K562 (cell line): ENCODE data around the gene CD9. TPM values are rescaled to one million over a fixed set of nuclear protein-coding genes. Genes with fewer than 3 reads are reported as not detected.

Source experiments
- ATAC-seq: fragments of 200-7000 bp; cut with Tn5 transposase; 3 replicates; pipeline ENCODE4 v1.9.1; 2020; ENCODE audit warnings: moderate library complexity
- BruUV-seq: library from RNA; stranded (reverse); fragments of 400-500 nt; replicated peaks from 2 replicates; lab custom pipeline; 2021; lab: Mats Ljungman, UMichigan
- CTCF ChIA-PET: fragments of 300-600 bp; formaldehyde crosslinking; extraction: SDS; loops from one replicate; lab custom pipeline; 2021; ENCODE audit warnings: low intra/inter-chr PET ratio; lab: Yijun Ruan, JAX
- POLR2A ChIA-PET: fragments of 300-600, 350-650 bp; sonication (Branson Sonifier 250); formaldehyde crosslinking; extraction: SDS; loops from one replicate; lab custom pipeline; 2021; ENCODE audit warnings: antibody characterized with exemption, inconsistent platforms; lab: Yijun Ruan, JAX
- DNase-seq, 4 experiments: peaks; one replicate each; pipeline versions ENCODE4 v3.0.0 to v3.0.0-alpha.2; 2011 to 2018; ENCODE audit warnings: low spot score in 3 of 4, mixed read lengths in 3 of 4; ENCODE audit errors: extremely low read depth in 1 of 4
- FAIRE-seq: peaks from 2 replicates; lab custom pipeline; 2011; peaks lifted over from hg19 to GRCh38; lab: Jason Lieb, UNC
- H2AFZ ChIP-seq: 2 replicates; pipeline ENCODE4 v1.6.0; 2011; ENCODE audit warnings: low read depth, low read length, control low read depth, inconsistent platforms
- H3K27ac ChIP-seq: fragments of 200-600 bp; 3 replicates; pipeline ENCODE4 v1.8.0; 2011; ENCODE audit warnings: low read depth, mild to moderate bottlenecking, control low read depth, inconsistent platforms, low read length, moderate library complexity, mixed read lengths; ENCODE audit errors: extremely low read depth
- H3K27me3 ChIP-seq, 2 experiments: fragments of 300-600 bp in 1 of 2; 2 replicates in 1 of 2; 3 replicates in 1 of 2; pipeline versions ENCODE4 v1.6.0 to v1.8.0; 2011; ENCODE audit warnings: inconsistent platforms in 2 of 2, low read length in 2 of 2, mild to moderate bottlenecking in 1 of 2, mixed read lengths in 1 of 2, moderate library complexity in 1 of 2; ENCODE audit not compliant: control insufficient read depth in 2 of 2, insufficient read depth in 2 of 2
- H3K36me3 ChIP-seq: fragments of 300-600 bp; 3 replicates; pipeline ENCODE4 v1.8.0; 2011; ENCODE audit warnings: mild to moderate bottlenecking, low read length, inconsistent platforms; ENCODE audit not compliant: control insufficient read depth, insufficient read depth
- H3K4me1 ChIP-seq, 2 experiments: fragments of 200-600 bp in 1 of 2; replicated peaks in 1 of 2; 2 replicates in 1 of 2; 3 replicates in 1 of 2; pipeline versions ENCODE4 v1.5.1 to v1.8.0; 2011; ENCODE audit warnings: inconsistent platforms in 2 of 2, low read length in 2 of 2, mild to moderate bottlenecking in 1 of 2, mixed read lengths in 1 of 2, moderate library complexity in 1 of 2; ENCODE audit not compliant: control insufficient read depth in 2 of 2, insufficient read depth in 2 of 2
- H3K4me2 ChIP-seq: 2 replicates; pipeline ENCODE4 v1.6.1; 2011; ENCODE audit warnings: low read length, control low read depth, inconsistent platforms, mixed read lengths; ENCODE audit not compliant: insufficient read depth
- H3K4me3 ChIP-seq: fragments of 200-600 bp; sonication (generic), shearing (Covaris generic); 2 replicates; pipeline ENCODE4 v1.5.1; 2016; ENCODE audit warnings: control low read depth, inconsistent platforms
- H3K79me2 ChIP-seq: fragments of 200-600 bp; 3 replicates; pipeline ENCODE4 v1.8.0; 2011; ENCODE audit warnings: low read length, inconsistent platforms; ENCODE audit not compliant: control insufficient read depth, insufficient read depth
- H3K9ac ChIP-seq, 2 experiments: 2 replicates each; pipeline versions ENCODE4 v1.6.0 to v1.6.1; 2011; ENCODE audit warnings: low read depth in 2 of 2, low read length in 2 of 2, control low read depth in 1 of 2, inconsistent platforms in 1 of 2, mild to moderate bottlenecking in 1 of 2, mixed read lengths in 1 of 2; ENCODE audit not compliant: insufficient read depth in 1 of 2
- H3K9me1 ChIP-seq: one replicate; pipeline ENCODE4 v1.6.0; 2011; ENCODE audit warnings: inconsistent platforms, mild to moderate bottlenecking, low read length, moderate library complexity; ENCODE audit not compliant: control insufficient read depth, insufficient read depth
- H3K9me3 ChIP-seq: replicated peaks from 2 replicates; pipeline ENCODE4 v1.5.1; 2011; ENCODE audit warnings: low read depth, low read length, inconsistent platforms; ENCODE audit not compliant: control insufficient read depth, insufficient read depth
- H4K20me1 ChIP-seq: replicated peaks from 2 replicates; pipeline ENCODE4 v1.6.1; 2011; ENCODE audit warnings: low read length, inconsistent platforms, mixed read lengths; ENCODE audit not compliant: control insufficient read depth, insufficient read depth
- CBX1 ChIP-seq: sonication (generic); IDR thresholded peaks from 2 replicates; pipeline ENCODE4 v1.6.1; 2016; ENCODE audit warnings: antibody characterized with exemption, low read depth, mild to moderate bottlenecking
- EP300 ChIP-seq: IDR thresholded peaks from 2 replicates; pipeline ENCODE4 v1.6.1; 2012; ENCODE audit warnings: low read length, improper control_type of control experiment
- FUS ChIP-seq: fragments of 200-400 bp; formaldehyde crosslinking; optimal IDR thresholded peaks from 2 replicates; pipeline ENCODE3; 2017; ENCODE audit warnings: low read depth, low read length
- HDAC8 ChIP-seq: fragments of 450-650 bp; IDR thresholded peaks from 2 replicates; pipeline ENCODE4 v1.6.1; 2016; ENCODE audit warnings: mild to moderate bottlenecking, missing genetic modification characterization, moderate library complexity, missing compliant biosample characterization
- JUNB ChIP-seq: fragments of 450-650 bp; formaldehyde crosslinking; conservative IDR thresholded peaks from 2 replicates; pipeline ENCODE4 v1.4.0; 2020; ENCODE audit warnings: mild to moderate bottlenecking
- NBN ChIP-seq: fragments of 450-650 bp; IDR thresholded peaks from 2 replicates; pipeline ENCODE4 v1.6.1; 2016; ENCODE audit warnings: low read depth, mild to moderate bottlenecking
- POLR3A ChIP-seq: IDR thresholded peaks from 2 replicates; pipeline ENCODE4 v1.6.1; 2011; ENCODE audit warnings: borderline replicate concordance, mild to moderate bottlenecking, moderate library complexity; ENCODE audit not compliant: insufficient read length, insufficient read depth; ENCODE audit errors: extremely low read depth
- PTRF ChIP-seq: fragments of 450-650 bp; IDR thresholded peaks from 2 replicates; pipeline ENCODE4 v1.6.1; 2016; ENCODE audit warnings: mild to moderate bottlenecking, missing genetic modification characterization, missing compliant biosample characterization
- RBM17 ChIP-seq: fragments of 200-400 bp; formaldehyde crosslinking; IDR thresholded peaks from 2 replicates; pipeline ENCODE4 v1.6.1; 2017; ENCODE audit warnings: low read depth, mild to moderate bottlenecking, low read length, borderline replicate concordance
- RFX5 ChIP-seq: IDR thresholded peaks from 2 replicates; pipeline ENCODE4 v1.6.1; 2011; ENCODE audit warnings: low read depth, mild to moderate bottlenecking, improper control_type of control experiment, low read length
- STAT5A ChIP-seq: IDR thresholded peaks from 2 replicates; pipeline ENCODE4 v1.6.1; 2012; ENCODE audit warnings: low read length, inconsistent platforms, borderline replicate concordance
- SUPT5H ChIP-seq: fragments of 450-650 bp; IDR thresholded peaks from 2 replicates; pipeline ENCODE4 v1.6.1; 2016
- TBL1XR1 ChIP-seq, 2 experiments: IDR thresholded peaks; 2 replicates each; pipeline ENCODE4 v1.6.1; 2012; ENCODE audit warnings: improper control_type of control experiment in 2 of 2, low read length in 2 of 2, mild to moderate bottlenecking in 1 of 2
- TRIM28 ChIP-seq: fragments of 450-650 bp; IDR thresholded peaks from 2 replicates; pipeline ENCODE4 v1.6.1; 2017
- ZNF830 ChIP-seq: fragments of 250-450 bp; sonication (Bioruptor Pico); IDR thresholded peaks from 2 replicates; pipeline ENCODE4 v1.5.0; 2021; ENCODE audit warnings: mild to moderate bottlenecking
- WGBS: fragments of 100-300 bp; shearing (Covaris generic); methylation state at CpG from one replicate; pipeline ENCODE4 v1.1.6; 2016; ENCODE audit warnings: low coverage, mixed read lengths; ENCODE audit not compliant: insufficient coverage; ENCODE audit errors: missing lambda C conversion rate; 5-methylcytosine and 5-hydroxymethylcytosine counted together
- in situ Hi-C: fragments of 300-500 bp; cut with MboI; formaldehyde crosslinking; loops from 4 replicates; pipeline ENCODE4 v1.15.0; 2018; ENCODE audit warnings: inconsistent platforms, mixed read lengths
- intact Hi-C: fragments of 100-400 bp; cut with micrococcal nuclease; formaldehyde crosslinking; loops from 2 replicates; pipeline ENCODE4 v1.14.2; 2022
- polyA plus RNA-seq, 8 experiments: library from polyadenylated mRNA; depleted of rRNA in 4 of 8; stranded (reverse) in 5 of 8; unstranded in 3 of 8; fragments of >200 nt; fragmentation: Nextera tagmentation in 2 of 8; fragmentation: Illumina TruSeq in 1 of 8; extraction: Ambion mirVana in 2 of 8; extraction: Trizol in 1 of 8; gene quantifications; 2 replicates each; pipeline versions ENCODE4 v1.2.1 to v1.2.3, GENCODE V29; 2011 to 2014; ENCODE audit warnings: inconsistent platforms in 1 of 8, missing spikeins in 1 of 8
- total RNA-seq, 7 experiments: library from RNA; depleted of rRNA in 6 of 7; stranded (reverse); fragments of >200 nt in 6 of 7; fragmentation: Illumina TruSeq in 2 of 7; extraction: Trizol in 2 of 7; gene quantifications; 2 replicates each; pipeline versions ENCODE4 v1.2.1 to v1.2.3, GENCODE V29; 2011 to 2021; ENCODE audit warnings: low replicate concordance in 1 of 7
- TF ChIP-seq, protein P1 (sequence below): fragments of 150-350 bp; conservative IDR thresholded peaks from 2 replicates; pipeline ENCODE4 v1.6.1; 2014; ENCODE audit warnings: low read length
- TF ChIP-seq, protein P2 (sequence below), 2 experiments: IDR thresholded peaks in 1 of 2; conservative IDR thresholded peaks in 1 of 2; 2 replicates each; pipeline ENCODE4 v1.6.1; 2016; ENCODE audit warnings: low read depth in 2 of 2, mild to moderate bottlenecking in 1 of 2, missing compliant biosample characterization in 1 of 2, missing genetic modification characterization in 1 of 2, moderate library complexity in 1 of 2
- TF ChIP-seq, protein P3 (sequence below): sonication (generic); formaldehyde crosslinking; IDR thresholded peaks from 2 replicates; pipeline ENCODE4 v1.8.0; 2022; ENCODE audit warnings: mild to moderate bottlenecking, missing genetic modification reagents

CD9 gene
- total and polyA plus RNA-seq, 9 of the 15 experiments (the other 6 are each of a cell fraction or from before 2014, with no cell fraction given), result 0.43 to 5.6 (median 0.62) TPM

GRCh38 chr12:6206327-6206726 is 6.1 kb downstream of the CD9 start:
- CTCF ChIA-PET, result no interaction called here
- Histone ChIP-seq H3K9me3 (no peaks in the 10 kb centered on the region), H3K4me2 (no peak overlapping the region), H3K79me2 (no peaks in the 10 kb centered on the region), H3K9ac (no peak overlapping the region), H3K27ac (no peak overlapping the region), H3K4me1 (no peaks in the 10 kb centered on the region; a peak in 2 of 5 replicates), H2AFZ (no peak overlapping the region), H3K9me1 (no peaks in the 10 kb centered on the region), H3K27me3 (peaks cover 2 to 35% of the 10 kb centered on the region in 2 experiments), H4K20me1 (no peaks in the 10 kb centered on the region), H3K36me3 (no peaks in the 10 kb centered on the region), H3K4me3 (no peak overlapping the region)
- ATAC-seq (no peak), FAIRE-seq (no peak), DNase-seq (no peak)
- TF ChIP-seq HDAC8 (tag) (no peak), ZNF830 (CRISPR knock-in tag) (no peak), EP300 (no peak), CBX1 (no peak), RBM17 (no peak), NBN (no peak), SUPT5H (no peak), JUNB (CRISPR knock-in tag) (no peak), POLR3A (no peak), RFX5 (no peak), TRIM28 (no peak), TBL1XR1 (IDR thresholded peaks at IDR 0.05; ENCODE audit: low read length in 2 of 2) (no peak), STAT5A (no peak), PTRF (tag) (no peak), FUS (no peak)
- TF ChIP-seq, protein P1, sequence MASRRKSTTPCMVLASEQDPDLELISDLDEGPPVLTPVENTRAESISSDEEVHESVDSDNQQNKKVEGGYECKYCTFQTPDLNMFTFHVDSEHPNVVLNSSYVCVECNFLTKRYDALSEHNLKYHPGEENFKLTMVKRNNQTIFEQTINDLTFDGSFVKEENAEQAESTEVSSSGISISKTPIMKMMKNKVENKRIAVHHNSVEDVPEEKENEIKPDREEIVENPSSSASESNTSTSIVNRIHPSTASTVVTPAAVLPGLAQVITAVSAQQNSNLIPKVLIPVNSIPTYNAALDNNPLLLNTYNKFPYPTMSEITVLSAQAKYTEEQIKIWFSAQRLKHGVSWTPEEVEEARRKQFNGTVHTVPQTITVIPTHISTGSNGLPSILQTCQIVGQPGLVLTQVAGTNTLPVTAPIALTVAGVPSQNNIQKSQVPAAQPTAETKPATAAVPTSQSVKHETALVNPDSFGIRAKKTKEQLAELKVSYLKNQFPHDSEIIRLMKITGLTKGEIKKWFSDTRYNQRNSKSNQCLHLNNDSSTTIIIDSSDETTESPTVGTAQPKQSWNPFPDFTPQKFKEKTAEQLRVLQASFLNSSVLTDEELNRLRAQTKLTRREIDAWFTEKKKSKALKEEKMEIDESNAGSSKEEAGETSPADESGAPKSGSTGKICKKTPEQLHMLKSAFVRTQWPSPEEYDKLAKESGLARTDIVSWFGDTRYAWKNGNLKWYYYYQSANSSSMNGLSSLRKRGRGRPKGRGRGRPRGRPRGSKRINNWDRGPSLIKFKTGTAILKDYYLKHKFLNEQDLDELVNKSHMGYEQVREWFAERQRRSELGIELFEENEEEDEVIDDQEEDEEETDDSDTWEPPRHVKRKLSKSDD, result no peak
- TF ChIP-seq, protein P2, sequence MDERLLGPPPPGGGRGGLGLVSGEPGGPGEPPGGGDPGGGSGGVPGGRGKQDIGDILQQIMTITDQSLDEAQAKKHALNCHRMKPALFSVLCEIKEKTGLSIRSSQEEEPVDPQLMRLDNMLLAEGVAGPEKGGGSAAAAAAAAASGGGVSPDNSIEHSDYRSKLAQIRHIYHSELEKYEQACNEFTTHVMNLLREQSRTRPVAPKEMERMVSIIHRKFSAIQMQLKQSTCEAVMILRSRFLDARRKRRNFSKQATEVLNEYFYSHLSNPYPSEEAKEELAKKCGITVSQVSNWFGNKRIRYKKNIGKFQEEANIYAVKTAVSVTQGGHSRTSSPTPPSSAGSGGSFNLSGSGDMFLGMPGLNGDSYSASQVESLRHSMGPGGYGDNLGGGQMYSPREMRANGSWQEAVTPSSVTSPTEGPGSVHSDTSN (CRISPR knock-in tag; IDR thresholded peaks at IDR 0.05; ENCODE audit: low read depth), result no peak
- TF ChIP-seq, protein P2 (tag; conservative IDR thresholded peaks at IDR 0.05; ENCODE audit: low read depth), result no peak
- TF ChIP-seq, protein P3, sequence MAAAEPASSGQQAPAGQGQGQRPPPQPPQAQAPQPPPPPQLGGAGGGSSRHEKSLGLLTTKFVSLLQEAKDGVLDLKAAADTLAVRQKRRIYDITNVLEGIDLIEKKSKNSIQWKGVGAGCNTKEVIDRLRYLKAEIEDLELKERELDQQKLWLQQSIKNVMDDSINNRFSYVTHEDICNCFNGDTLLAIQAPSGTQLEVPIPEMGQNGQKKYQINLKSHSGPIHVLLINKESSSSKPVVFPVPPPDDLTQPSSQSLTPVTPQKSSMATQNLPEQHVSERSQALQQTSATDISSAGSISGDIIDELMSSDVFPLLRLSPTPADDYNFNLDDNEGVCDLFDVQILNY (CRISPR knock-in tag), result no peak
- in situ Hi-C loops, result loop anchor here (5.0 kb wide), 1 partner anchor 71 kb away; no protein-coding TSS in a partner anchor
- WGBS, result 50% methylated on average over 4 of the region's 4 CpGs
- intact Hi-C loops, result no loop called here
- BruUV-seq, result no TSS peak
- POLR2A ChIA-PET, result interaction anchor here (0.8 kb wide), 1 partner anchor 17 kb away, joined by 3 read pairs; no protein-coding TSS in a partner anchor
